ENCODE data around the gene PCNX4. TPM values are rescaled to one million over a fixed set of nuclear protein-coding genes. Genes with fewer than 3 reads are reported as not detected.

Gene PCNX4
- total RNA-seq: 46.8 and 47.6 TPM in 2 replicates

DNA sequence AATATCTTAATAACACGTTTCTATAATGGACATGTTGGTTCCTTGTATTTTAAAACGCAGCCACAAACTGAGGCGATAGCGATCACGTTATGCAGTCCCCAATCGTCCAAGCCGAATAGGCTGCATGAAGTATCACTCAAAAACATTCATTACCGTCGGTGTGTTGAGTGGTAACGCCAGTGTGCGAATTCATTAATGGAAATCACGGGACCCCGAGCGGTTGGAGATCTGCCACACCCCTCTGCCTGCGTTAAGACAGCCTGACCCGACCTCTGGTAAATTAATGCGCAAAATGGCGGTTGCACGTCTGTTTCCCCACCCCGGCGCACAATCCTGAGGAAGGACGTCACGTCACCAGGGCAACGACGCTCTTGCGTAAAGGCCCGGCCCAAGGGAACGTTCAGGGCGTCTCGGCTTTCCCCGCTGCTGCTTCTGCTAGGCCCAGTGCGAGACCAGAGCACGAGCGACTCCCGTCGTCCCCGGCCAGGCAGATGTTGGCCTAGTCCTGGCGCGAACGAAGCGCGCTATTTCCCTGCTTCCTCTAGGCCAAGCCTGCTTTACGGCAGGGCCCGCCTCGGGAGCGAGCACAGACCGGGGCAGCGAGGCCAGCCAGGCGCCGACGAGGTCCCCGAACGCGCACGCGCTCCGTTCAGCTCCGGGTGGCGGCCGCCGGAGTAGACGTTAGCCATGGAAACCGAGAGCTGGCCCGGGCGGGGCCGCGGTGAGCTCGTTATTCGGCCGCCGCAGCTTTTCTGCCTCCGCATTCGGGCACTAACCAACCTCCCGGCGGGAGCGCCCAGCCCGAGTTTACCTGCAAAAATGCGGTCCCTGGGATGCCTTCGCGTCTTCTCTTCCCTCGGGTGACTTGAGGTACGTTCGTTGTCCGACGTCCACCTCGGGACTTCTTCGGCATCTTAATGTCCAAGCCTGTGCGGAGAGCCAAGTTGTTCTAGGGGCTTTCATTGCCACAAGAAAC, at the start of gene PCNX4:
Gene PCNX4, plus strand, starts transcription at position 374 of the 976 bp plus-strand sequence. CDS start 15,716 bp downstream, outside the sequence.

DNA sequence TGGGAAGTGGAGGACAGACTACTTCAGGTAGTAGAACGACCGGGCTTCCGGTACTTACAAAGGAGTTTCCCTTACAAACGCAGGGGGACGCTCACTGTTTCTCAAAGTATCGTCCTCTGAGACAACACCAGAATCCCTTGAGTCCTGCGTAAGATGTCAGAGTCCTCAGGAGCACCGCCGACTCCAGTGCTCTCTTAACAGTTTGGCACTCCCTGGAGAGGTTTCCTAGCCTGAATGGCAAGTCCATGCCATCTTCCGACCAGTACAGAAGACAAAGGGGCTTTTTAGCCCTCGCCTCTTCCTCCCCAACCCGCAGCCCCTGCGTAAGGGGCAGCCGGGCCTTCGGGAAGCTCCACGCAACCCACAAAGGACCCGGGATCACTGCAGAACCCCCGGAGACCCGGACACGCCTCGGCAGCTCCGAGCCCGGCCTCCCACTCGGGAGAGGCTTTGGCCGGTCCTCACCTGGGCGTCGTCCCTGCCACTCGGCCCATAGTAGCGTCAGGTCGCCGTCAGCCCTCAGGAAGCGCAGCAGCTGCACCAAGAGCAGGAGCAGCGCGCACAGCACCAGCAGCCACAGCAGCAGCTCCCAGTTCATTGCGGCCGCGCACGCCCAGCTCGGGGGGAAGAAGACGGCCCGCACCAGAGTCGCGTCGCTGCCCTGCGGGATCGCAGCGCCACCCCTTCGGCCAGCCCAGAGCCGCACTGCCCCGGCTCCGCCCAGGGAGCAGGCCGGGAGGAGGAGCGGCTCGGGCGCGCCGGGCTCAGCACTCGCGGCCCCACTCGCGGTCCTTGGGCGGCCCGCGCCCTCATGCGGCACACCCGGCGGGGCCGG, 73.2 kb downstream of the PCNX4 start, which contains the start of gene DHRS7:
Gene DHRS7, minus strand, starts transcription at position 687 of the 835 bp plus-strand sequence. Its CDS starts 89 bp downstream, at position 598.

Other genes starting within 250 kb of the PCNX4 start
- gene RTN1, start 221.1 kb upstream of the PCNX4 start, total RNA-seq: under 0.01 and 0.16 TPM in 2 replicates
- not detected in 2 replicates for gene LRRC9, start 171.8 kb upstream of the PCNX4 start, total RNA-seq
- 129 and 130 TPM in 2 replicates for gene DHRS7, start 73.5 kb downstream of the PCNX4 start, total RNA-seq
- 16.2 and 38.7 TPM in 2 replicates for gene PPM1A, start 157.3 kb downstream of the PCNX4 start, total RNA-seq

All from bronchial smooth muscle cell (primary cell).